ENCODE results near the gene EML6. TPM values are rescaled to one million over a fixed set of nuclear protein-coding genes. Genes with fewer than 3 reads are reported as not detected.
A peak's percentile ranks its signal among the peaks of the same experiment; 100 is the strongest.

EML6 gene
- polyA plus RNA-seq, 1 of the 3 experiments (the other 2 are of a cell fraction), result 1.1 TPM

DNA sequence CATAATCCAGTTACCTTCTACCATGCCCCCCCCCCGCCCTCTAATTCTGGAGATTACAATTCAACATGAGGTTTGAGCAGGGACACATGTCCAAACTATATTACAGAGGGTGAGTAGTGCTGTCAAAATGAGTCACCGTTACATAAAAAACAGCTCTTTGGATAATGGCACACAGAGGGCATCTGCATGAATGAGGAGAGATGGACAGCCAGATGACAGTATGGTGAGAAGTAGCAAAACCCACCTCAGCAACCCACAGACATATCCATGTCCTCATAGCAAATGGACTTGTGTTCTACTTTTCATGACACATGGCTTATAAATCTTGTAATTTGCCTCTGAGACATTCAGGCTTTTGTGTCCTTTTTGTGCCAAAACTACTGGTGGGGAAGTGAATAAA is 132.0 kb downstream of the EML6 start:
- Histone ChIP-seq H3K9me3 (no peaks in the 10 kb centered on the region), H3K36me3 (replicated peaks in 1 of 2; ENCODE audit: control insufficient read depth in 1 of 2, insufficient read depth in 2 of 2, low read length in 1 of 2) (no peaks in the 10 kb centered on the region), H3K4me2 (no peak overlapping the region), H3K9me2 (no peaks in the 10 kb centered on the region), H3K9ac (no peak overlapping the region), H2AFZ (ENCODE audit: low read depth) (no peak overlapping the region), H4K20me1 (ENCODE audit: insufficient read depth) (no peaks in the 10 kb centered on the region), H3K4me3 (ENCODE audit: low read depth in 2 of 2, low read length in 1 of 2) (no peak overlapping the region), H3F3A (replicated peaks; ENCODE audit: insufficient read depth) (peaks cover 7% of the 10 kb centered on the region), H3K4me1 (ENCODE audit: control insufficient read depth in 1 of 2, insufficient read depth in 2 of 2, low read depth in 1 of 2, low read length in 1 of 2) (peaks cover 0 to 11% of the 10 kb centered on the region in 2 experiments; a peak in 3 of 4 replicates), H3K79me2 (ENCODE audit: insufficient read depth) (no peaks in the 10 kb centered on the region), H3K27ac (ENCODE audit: low read depth in 2 of 2, low read length in 1 of 2) (no peak overlapping the region), H3K27me3 (ENCODE audit: insufficient read depth) (no peaks in the 10 kb centered on the region)
- WGBS (ENCODE audit: low lambda C conversion rate), result 67% methylated on average over 2 of the region's 2 CpGs
- ChIA-PET CTCF (interaction anchor here (0.6 to 1.2 kb wide), 2 partner anchors 16 to 45 kb away, joined by 4 to 5 read pairs; no protein-coding TSS in a partner anchor), POLR2A (no interaction called here)
- TF ChIP-seq, protein P1, sequence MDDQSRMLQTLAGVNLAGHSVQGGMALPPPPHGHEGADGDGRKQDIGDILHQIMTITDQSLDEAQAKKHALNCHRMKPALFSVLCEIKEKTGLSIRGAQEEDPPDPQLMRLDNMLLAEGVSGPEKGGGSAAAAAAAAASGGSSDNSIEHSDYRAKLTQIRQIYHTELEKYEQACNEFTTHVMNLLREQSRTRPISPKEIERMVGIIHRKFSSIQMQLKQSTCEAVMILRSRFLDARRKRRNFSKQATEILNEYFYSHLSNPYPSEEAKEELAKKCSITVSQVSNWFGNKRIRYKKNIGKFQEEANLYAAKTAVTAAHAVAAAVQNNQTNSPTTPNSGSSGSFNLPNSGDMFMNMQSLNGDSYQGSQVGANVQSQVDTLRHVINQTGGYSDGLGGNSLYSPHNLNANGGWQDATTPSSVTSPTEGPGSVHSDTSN (IDR thresholded peaks at IDR 0.05), result peak; percentile 46
- 0 out of 2 replicates have a peak, but pooled peaks have one; percentile 20 for TF ChIP-seq FOSL2 (IDR thresholded peaks at IDR 0.05; ENCODE audit: borderline replicate concordance, low read depth)
- no peak for TF ChIP-seq ELF1 (IDR thresholded peaks at IDR 0.05)
- DNase-seq, result no peak

DNA sequence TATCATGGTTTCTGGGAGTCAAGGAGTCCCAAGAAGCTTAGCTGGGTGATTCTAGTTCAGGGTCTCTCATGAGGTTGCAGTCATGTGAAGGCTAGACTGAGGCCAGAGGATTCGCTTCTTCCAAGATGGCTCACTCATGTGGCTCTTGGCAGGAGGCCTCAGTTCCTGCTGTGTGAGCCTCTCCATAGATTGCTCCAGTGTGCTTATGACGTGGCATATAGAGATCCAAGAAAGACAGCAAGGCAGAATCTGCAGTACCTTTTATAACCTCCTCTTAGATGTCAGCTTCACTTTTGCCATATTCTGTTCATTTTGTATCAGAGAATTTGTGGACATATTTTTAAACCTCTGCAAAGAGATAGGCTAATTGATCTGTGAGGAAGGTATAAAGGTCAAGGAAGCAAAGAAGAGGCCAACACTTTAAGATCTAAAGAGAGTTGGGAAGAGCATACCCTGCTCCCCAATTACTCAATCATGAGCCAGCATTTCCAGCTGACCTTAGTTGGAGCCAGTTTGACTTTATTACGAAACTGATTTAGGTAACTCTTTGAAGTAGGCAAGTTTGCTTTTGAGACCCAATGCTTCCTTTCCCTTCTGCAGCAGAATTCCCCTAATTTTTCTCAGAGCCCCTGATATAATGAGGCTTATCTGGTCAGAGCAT is 134.7 kb downstream of the EML6 start:
- Histone ChIP-seq H3K4me1 (ENCODE audit: control insufficient read depth in 1 of 2, insufficient read depth in 2 of 2, low read depth in 1 of 2, low read length in 1 of 2) (peaks cover 0 to 16% of the 10 kb centered on the region in 2 experiments; a peak in 3 of 4 replicates), H3K79me2 (ENCODE audit: insufficient read depth) (no peaks in the 10 kb centered on the region), H3K9me2 (no peaks in the 10 kb centered on the region), H4K20me1 (ENCODE audit: insufficient read depth) (no peaks in the 10 kb centered on the region), H3K4me2 (no peak overlapping the region), H3F3A (replicated peaks; ENCODE audit: insufficient read depth) (peaks cover 7% of the 10 kb centered on the region), H3K9me3 (no peaks in the 10 kb centered on the region), H2AFZ (ENCODE audit: low read depth) (no peak overlapping the region), H3K36me3 (replicated peaks in 1 of 2; ENCODE audit: control insufficient read depth in 1 of 2, insufficient read depth in 2 of 2, low read length in 1 of 2) (no peaks in the 10 kb centered on the region), H3K4me3 (ENCODE audit: low read depth in 2 of 2, low read length in 1 of 2) (no peak overlapping the region), H3K9ac (no peak overlapping the region), H3K27ac (ENCODE audit: low read depth in 2 of 2, low read length in 1 of 2) (no peak overlapping the region), H3K27me3 (ENCODE audit: insufficient read depth) (no peaks in the 10 kb centered on the region)
- CTCF ChIA-PET, result interaction anchor here (2.6 kb wide), 1 partner anchor 19 kb away, joined by 15 read pairs; no protein-coding TSS in a partner anchor
- 82% methylated on average over 3 of the region's 3 CpGs for WGBS (ENCODE audit: low lambda C conversion rate)
- no peak for DNase-seq
- POLR2A ChIA-PET, result no interaction called here
- TF ChIP-seq YY1 (IDR thresholded peaks at IDR 0.05; ENCODE audit: low read depth), result no peak

DNA sequence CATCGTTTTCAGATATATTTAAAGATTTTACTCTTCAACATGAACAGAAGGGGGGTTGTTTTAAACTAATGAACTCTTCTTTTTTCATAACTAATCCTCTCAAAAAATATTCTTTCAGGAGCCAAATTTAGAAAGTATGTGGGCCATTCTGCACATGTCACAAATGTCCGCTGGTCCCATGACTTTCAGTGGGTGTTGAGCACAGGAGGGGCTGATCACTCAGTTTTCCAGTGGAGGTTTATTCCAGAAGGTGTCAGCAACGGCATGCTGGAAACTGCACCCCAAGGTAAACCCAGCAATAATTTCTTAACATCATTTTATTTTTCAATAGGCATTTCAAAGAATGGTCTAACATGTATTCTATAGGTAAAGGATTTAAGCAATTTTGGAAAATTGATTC is 136.0 kb downstream of the EML6 start:
- POLR2A ChIA-PET, result no interaction called here

More for the DNA sequence above, 136.0 kb downstream of the EML6 start:
- H3F3A ChIP-seq (replicated peaks; ENCODE audit: insufficient read depth), result peaks cover 7% of the 10 kb centered on the region
- no peaks in the 10 kb centered on the region for H3K27me3 ChIP-seq (ENCODE audit: insufficient read depth)
- DNase-seq, result no peak
- 87% methylated on average over 3 of the region's 3 CpGs for WGBS (ENCODE audit: low lambda C conversion rate)
- peaks cover 0 to 16% of the 10 kb centered on the region in 2 experiments; a peak in 3 of 4 replicates for H3K4me1 ChIP-seq (ENCODE audit: control insufficient read depth in 1 of 2, insufficient read depth in 2 of 2, low read depth in 1 of 2, low read length in 1 of 2)
- H3K9ac ChIP-seq, result no peak overlapping the region
- H3K27ac ChIP-seq (ENCODE audit: low read depth in 2 of 2, low read length in 1 of 2), result peak overlapping the region in 1 of 2 experiments; percentile 80; a peak in 1 of 4 replicates
- TF ChIP-seq RAD21 (IDR thresholded peaks at IDR 0.05; ENCODE audit: low read length) (peak; percentile 8; the same call in 1 of the 2 replicates), RXRA (IDR thresholded peaks at IDR 0.05; ENCODE audit: borderline replicate concordance, low read depth) (no peak), POLR2AphosphoS5 (IDR thresholded peaks at IDR 0.05; ENCODE audit: low read depth, low read length) (no peak), CHD2 (IDR thresholded peaks at IDR 0.05; ENCODE audit: low read length, partially characterized antibody) (no peak), FOXM1 (IDR thresholded peaks at IDR 0.05; ENCODE audit: low read depth) (no peak)
- TF ChIP-seq, protein P2, sequence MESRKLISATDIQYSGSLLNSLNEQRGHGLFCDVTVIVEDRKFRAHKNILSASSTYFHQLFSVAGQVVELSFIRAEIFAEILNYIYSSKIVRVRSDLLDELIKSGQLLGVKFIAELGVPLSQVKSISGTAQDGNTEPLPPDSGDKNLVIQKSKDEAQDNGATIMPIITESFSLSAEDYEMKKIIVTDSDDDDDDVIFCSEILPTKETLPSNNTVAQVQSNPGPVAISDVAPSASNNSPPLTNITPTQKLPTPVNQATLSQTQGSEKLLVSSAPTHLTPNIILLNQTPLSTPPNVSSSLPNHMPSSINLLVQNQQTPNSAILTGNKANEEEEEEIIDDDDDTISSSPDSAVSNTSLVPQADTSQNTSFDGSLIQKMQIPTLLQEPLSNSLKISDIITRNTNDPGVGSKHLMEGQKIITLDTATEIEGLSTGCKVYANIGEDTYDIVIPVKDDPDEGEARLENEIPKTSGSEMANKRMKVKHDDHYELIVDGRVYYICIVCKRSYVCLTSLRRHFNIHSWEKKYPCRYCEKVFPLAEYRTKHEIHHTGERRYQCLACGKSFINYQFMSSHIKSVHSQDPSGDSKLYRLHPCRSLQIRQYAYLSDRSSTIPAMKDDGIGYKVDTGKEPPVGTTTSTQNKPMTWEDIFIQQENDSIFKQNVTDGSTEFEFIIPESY (IDR thresholded peaks at IDR 0.05; ENCODE audit: borderline replicate concordance, low read depth), result no peak
- TF ChIP-seq, protein P3, sequence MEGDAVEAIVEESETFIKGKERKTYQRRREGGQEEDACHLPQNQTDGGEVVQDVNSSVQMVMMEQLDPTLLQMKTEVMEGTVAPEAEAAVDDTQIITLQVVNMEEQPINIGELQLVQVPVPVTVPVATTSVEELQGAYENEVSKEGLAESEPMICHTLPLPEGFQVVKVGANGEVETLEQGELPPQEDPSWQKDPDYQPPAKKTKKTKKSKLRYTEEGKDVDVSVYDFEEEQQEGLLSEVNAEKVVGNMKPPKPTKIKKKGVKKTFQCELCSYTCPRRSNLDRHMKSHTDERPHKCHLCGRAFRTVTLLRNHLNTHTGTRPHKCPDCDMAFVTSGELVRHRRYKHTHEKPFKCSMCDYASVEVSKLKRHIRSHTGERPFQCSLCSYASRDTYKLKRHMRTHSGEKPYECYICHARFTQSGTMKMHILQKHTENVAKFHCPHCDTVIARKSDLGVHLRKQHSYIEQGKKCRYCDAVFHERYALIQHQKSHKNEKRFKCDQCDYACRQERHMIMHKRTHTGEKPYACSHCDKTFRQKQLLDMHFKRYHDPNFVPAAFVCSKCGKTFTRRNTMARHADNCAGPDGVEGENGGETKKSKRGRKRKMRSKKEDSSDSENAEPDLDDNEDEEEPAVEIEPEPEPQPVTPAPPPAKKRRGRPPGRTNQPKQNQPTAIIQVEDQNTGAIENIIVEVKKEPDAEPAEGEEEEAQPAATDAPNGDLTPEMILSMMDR (IDR thresholded peaks at IDR 0.05), result no peak; the same call in 1 of the 2 replicates
- TF ChIP-seq, protein P4, sequence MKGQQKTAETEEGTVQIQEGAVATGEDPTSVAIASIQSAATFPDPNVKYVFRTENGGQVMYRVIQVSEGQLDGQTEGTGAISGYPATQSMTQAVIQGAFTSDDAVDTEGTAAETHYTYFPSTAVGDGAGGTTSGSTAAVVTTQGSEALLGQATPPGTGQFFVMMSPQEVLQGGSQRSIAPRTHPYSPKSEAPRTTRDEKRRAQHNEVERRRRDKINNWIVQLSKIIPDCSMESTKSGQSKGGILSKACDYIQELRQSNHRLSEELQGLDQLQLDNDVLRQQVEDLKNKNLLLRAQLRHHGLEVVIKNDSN (IDR thresholded peaks at IDR 0.05; ENCODE audit: borderline replicate concordance, low read depth), result no peak
- H3K36me3 ChIP-seq (replicated peaks in 1 of 2; ENCODE audit: control insufficient read depth in 1 of 2, insufficient read depth in 2 of 2, low read length in 1 of 2), result no peaks in the 10 kb centered on the region
- H3K9me2 ChIP-seq, result no peaks in the 10 kb centered on the region
- no peak overlapping the region for H3K4me3 ChIP-seq (ENCODE audit: low read depth in 2 of 2, low read length in 1 of 2)
- no peak overlapping the region for H2AFZ ChIP-seq (ENCODE audit: low read depth)
- H3K9me3 ChIP-seq, result no peaks in the 10 kb centered on the region
- no peak overlapping the region for H3K4me2 ChIP-seq
- H3K79me2 ChIP-seq (ENCODE audit: insufficient read depth), result no peaks in the 10 kb centered on the region
- CTCF ChIA-PET, result interaction anchor here (1.6 to 1.9 kb wide), 2 partner anchors 20 to 40 kb away, joined by 3 to 11 read pairs; no protein-coding TSS in a partner anchor
- H4K20me1 ChIP-seq (ENCODE audit: insufficient read depth), result no peaks in the 10 kb centered on the region

Measured in SK-N-SH (cell line).